B cell (primary cell): ENCODE measurements around the gene DLGAP4.

Experiments
- CTCF ChIP-seq: fragments of 200-600 bp; IDR thresholded peaks from one replicate; pipeline ENCODE4 v1.8.0; 2022; ENCODE audit warnings: antibody characterized with exemption, mild to moderate bottlenecking
- EZH2 ChIP-seq: IDR thresholded peaks from 2 replicates; pipeline ENCODE4 v1.6.1; 2012; ENCODE audit warnings: borderline replicate concordance, low read depth, mild to moderate bottlenecking, moderate library complexity, low read length; ENCODE audit not compliant: insufficient read depth, poor library complexity, severe bottlenecking

- TF ChIP-seq EZH2 (no peak), CTCF (no peak)
Measured at GRCh38 chr20:36298795-36299339, 7.3 kb upstream of the DLGAP4 start.
